GM21717 (cell line): ENCODE data around the gene EXOC2.
"Not testable (repeated sequence)": the region's sequence is repeated elsewhere in the genome, so short reads cannot be mapped to it uniquely, and the experiment has no call there.

Experiments
- ATAC-seq: cut with Tn5 transposase; IDR thresholded peaks from one replicate; pipeline ENCODE4 v1.9.1; 2021; ENCODE audit warnings: mild to moderate bottlenecking, moderate library complexity; ENCODE audit not compliant: unreplicated experiment

EXOC2 gene

GRCh38 chr6:710601-711571 is 17.9 kb upstream of the EXOC2 start:
- peak; percentile 94 for ATAC-seq

- ATAC-seq = no peak
These were observed 16.6 kb upstream of the EXOC2 start for GRCh38 chr6:709471-710056.

GRCh38 chr6:708237-708598 is 15.3 kb upstream of the EXOC2 start:
- ATAC-seq = no peak

GRCh38 chr6:707576-708236 is 14.8 kb upstream of the EXOC2 start:
- no peak for ATAC-seq

- ATAC-seq = no peak
These were observed 14.0 kb upstream of the EXOC2 start for GRCh38 chr6:706819-707381.

GRCh38 chr6:706146-706545 is 13.2 kb upstream of the EXOC2 start:
- ATAC-seq = no peak

GRCh38 chr6:705047-705446 is 12.1 kb upstream of the EXOC2 start:
- no peak for ATAC-seq

- no peak for ATAC-seq
These were observed 11.1 kb upstream of the EXOC2 start for GRCh38 chr6:704046-704445.

- no peak for ATAC-seq
These were observed 10.6 kb upstream of the EXOC2 start for GRCh38 chr6:703552-703951.

- no peak for ATAC-seq
These were observed 9.0 kb upstream of the EXOC2 start for GRCh38 chr6:701700-702479.

- ATAC-seq = no peak
These were observed 8.3 kb upstream of the EXOC2 start for GRCh38 chr6:701215-701614.

GRCh38 chr6:700490-700889 is 7.6 kb upstream of the EXOC2 start:
- ATAC-seq = no peak

GRCh38 chr6:699319-699718 is 6.4 kb upstream of the EXOC2 start:
- ATAC-seq = no peak

GRCh38 chr6:694431-695126 is 1.6 kb upstream of the EXOC2 start:
- ATAC-seq = not testable (repeated sequence)

- no peak for ATAC-seq
These were observed 727 bp upstream of the EXOC2 start for GRCh38 chr6:693723-694009.

- peak; percentile 75 for ATAC-seq
These were observed 535 bp downstream of the EXOC2 start for GRCh38 chr6:692356-692851.

- no peak for ATAC-seq
These were observed 3.7 kb downstream of the EXOC2 start for GRCh38 chr6:689223-689622.

- no peak for ATAC-seq
These were observed 6.4 kb downstream of the EXOC2 start for GRCh38 chr6:686497-686896.

- peak; percentile 85 for ATAC-seq
These were observed 7.9 kb downstream of the EXOC2 start for GRCh38 chr6:684831-685636.
